PC-3 (cell line): Measurements from ENCODE around the gene SAMD5.

ENCODE experiments used
- CTCF ChIP-seq: fragments of 300-600 bp; sonication (generic); conservative IDR thresholded peaks from 2 replicates; pipeline ENCODE4 v1.5.1; 2017; ENCODE audit warnings: antibody characterized with exemption, low read depth, mild to moderate bottlenecking, low read length
- EZH2 ChIP-seq: fragments of 300-600 bp; sonication (generic); IDR thresholded peaks from one replicate; pipeline ENCODE4 v1.6.1; 2017; ENCODE audit warnings: antibody characterized with exemption, mild to moderate bottlenecking, low read length; ENCODE audit not compliant: unreplicated experiment

GRCh38 chr6:147508042-147508865 lies at the start of gene SAMD5:
- TF ChIP-seq EZH2 = no peak
- TF ChIP-seq CTCF = no peak
